ENCODE results near the gene CINP. TPM values are rescaled to one million over a fixed set of nuclear protein-coding genes. Genes with fewer than 3 reads are reported as not detected.
"Not testable (repeated sequence)": the region's sequence is repeated elsewhere in the genome, so short reads cannot be mapped to it uniquely, and the experiment has no call there.

The CINP gene
- total RNA-seq, 1 donor from 2014 or later = 23.1 TPM

DNA sequence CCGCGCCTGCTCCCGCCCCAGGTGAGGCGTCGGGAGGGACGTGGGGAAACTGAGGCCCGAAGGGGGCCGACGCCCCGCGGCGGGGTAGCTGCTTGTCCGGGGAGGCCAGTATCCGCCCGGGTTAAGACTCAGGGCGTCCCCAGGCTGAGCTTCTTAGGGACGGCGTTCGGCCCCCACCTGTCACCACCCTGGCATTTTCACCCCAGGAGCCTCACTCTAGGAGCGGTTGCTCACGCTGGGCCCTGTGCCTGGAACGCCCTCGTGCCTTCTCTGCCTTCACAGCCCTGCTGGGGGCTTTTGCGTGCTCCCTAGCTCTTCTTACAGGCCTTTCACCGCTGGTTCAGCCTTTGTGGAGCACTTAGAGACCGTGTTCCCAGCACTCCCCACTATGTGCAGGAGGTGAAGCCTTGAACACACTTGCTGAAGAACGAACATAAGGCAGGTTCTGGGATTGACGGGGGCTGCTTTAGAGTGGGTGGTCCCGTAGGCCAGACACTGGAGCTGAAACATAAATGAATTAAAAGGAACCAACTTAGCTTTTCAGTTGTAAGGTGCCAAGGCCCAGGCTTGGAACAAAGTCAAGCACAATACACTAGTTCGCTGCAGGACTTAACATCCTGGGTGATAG is 42.5 kb downstream of the CINP start:
- peak; percentile 28 for DNase-seq

DNA sequence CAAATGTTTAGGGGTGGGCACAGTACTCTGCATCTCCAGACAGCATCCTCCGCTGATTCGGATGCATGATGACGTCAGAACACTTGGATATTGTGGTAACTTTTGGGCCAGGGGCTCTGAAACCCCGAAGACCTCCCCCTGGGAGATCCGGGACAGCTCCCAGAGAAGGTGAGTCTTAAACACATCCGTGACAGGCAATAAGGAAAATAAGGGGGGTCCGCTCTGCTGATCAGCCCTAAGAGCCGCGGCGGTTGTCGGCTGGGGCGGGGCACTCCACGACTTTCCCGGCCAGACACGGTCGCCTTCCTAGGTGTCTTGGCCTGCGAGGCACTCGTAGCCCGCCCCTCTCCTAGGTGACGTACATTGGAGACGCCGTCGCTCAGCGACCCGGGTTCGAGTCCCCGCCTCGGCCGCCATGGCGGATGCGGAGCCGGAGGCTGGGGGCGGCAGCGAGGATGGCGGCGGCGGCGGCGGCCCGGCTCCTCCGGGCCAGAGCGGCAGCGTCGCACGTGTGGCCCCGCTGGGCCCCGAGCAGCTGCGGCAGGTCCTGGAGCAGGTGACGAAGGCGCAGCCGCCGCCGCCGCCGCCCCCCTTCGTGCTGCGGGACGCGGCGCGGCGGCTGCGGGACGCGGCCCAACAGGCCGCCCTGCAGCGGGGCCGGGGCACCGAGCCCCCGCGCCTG is 43.2 kb downstream of the CINP start, which contains the start of gene ZNF839:
ZNF839 (plus strand) TSS at position 396 of the 682 bp plus-strand sequence; CDS start at position 416, 20 bp downstream.
- DNase-seq = peak; percentile 83

DNA sequence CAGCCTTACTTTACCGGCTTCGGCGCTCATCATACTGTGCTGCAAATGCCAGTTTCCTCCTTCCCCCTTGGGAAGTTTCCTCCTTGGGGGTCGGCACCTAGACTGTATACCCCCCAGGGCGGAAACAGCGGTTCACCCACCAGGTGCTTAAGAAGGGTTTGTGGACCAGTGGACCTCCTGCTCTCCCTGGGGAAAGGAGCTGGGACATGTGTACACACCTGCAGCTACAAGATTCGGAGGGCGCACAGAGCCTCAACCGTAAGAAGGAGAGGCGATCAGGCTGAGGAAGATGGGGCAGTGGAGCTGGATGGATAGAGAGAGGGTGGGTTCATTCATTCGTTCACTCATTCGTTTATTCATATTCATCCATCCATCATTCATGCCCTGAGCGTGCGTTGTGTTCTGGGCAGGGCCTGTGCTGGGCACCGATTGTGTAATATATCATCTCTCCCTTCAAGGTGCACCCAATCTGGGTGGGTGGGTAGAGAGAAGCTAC is 43.9 kb downstream of the CINP start:
- DNase-seq = no peak

DNA sequence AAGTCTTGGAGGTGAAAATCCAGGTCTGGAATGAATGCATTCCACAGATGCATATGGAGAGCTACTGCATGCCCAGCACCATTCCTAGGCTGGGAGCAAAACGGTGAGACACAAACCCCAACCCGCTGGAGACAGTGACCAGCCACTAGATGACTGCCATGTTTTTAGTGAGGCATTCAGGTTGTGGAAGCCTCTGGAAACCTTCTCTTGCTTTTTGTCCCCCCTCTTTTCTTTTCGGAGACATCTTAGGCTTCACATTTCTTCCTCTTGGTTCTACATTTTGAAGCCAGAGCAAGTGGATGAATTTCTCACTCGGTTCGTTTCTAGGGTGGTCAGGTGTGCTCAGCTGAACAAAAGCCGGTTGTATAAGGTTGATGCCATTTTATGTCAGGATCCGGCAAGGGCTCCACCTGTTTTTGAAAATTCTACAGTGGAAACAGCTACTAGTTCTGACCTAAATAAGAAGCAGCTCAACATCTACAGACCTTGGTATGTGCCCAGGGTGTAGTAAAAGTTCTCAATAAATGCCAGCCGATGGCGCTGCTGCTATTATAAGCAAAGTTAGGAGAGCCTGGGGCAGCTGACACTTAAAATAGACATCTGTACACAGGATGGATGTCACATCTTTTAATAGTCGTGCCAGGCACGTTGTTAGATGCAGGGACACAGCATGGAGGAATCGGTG is 45.0 kb downstream of the CINP start:
- DNase-seq = peak; percentile 9

DNA sequence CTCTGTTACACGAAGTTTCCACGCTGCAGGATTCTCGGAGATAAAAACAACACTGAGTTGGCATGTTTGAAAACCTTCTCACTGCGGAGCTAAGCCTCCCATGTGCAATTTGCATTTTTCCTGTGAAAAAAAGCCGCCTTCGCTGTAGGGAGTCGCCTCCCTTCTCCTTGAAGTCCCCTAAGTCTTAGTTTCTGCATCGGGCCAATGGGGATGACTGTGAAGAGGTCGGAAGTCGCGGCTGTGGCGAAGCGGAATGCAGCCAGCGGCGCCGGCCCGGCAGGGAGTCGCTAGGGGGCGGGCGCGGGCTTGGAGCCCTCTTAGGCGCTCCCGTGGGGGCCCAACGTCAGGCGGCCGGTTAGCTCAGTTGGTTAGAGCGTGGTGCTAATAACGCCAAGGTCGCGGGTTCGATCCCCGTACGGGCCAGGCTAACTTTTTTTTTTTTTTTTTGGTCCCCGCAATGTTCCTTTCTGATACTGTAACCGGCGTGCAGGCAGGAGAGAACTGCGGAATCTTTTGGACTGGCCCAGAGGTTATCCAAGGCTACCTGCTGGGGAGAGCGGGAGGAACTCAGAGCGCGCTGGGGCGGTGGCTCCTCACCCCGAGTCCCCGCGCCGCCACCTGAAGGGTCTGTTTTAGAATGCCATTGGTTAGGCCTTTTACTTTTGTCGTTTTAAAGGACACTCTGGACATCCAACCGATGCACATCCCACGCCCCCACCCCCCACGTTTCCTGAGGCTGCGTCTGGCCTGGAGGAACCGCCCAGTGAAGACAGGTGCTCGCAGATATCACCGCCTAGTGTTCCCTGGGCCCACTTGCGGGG is 45.7 kb downstream of the CINP start:
- DNase-seq = peak; percentile 86

DNA sequence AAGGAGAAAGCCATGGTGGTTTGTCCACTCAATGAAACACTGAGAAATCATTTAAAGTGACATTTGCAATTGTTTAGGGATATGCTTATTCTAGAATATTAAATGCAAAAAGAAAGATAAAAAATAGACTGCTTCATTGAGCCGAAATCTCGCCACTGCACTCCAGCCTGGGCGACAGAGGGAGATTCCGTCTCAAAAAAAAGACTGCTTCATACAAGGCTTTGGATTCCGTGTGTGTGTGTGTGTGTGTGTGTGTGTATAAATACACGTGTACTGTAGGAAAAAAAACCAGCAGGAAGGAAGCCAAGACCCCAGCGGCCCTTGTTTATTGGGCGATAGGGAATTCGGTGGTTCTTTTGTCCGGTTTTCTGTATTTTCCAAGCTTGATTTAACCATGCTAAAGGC is 46.4 kb downstream of the CINP start:
- no peak for DNase-seq

DNA sequence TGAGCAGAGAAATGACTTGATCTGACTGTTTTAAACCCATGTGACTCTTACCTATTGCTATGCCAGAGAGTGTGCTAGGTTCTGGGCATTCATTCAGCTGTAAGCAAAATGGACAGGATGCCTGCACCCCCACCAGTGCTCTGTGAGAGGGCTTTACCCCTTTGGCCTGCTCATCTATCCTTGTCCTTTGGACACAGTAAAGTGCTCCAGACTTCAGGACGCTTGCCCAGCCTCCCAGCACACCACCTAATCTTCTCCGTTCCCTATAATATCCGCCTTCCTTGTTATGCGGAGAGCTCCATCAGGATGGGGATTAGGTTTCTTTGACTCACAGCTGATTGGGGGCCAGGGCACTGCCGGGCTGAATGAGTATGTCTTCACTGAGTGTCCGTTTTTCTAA is 47.6 kb downstream of the CINP start:
- DNase-seq = no peak

DNA sequence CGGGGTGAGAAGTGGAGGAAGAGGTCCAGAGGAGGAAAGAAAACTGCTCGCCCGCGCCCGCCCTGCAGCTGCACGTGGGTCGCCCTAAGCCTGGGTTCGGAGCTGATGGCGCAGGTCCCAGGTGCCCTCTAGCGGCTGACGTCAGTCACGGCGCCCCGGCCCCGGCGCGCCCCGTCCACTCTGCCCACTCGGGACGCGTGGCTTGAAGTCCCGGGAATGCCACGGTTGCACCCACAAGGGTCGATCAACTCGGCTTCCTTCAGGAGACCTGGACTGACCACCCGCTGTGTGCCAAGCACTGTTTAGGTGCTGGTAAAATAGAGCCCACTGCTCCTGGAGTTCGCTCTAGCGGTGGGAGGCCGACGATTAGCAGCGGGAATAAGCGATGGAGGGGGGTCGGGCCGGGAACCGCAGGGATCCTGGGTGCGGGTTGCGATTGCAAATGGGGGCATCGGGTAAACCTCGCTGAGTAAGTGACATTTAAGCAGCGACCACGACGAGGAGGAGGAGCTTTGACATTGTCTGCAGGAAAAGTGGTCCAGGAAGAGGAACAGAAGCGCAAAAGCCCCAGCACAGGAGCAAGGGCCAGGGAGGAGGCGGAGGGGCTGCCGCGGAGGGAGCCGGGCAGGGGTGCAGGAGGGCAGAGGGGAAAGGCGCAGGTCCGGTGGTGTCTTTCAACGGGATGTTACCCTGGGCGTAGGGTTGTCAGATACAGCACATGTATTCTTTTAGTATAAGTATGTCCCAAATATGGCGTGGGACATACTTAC is 48.3 kb downstream of the CINP start:
- DNase-seq = peak; percentile 79

DNA sequence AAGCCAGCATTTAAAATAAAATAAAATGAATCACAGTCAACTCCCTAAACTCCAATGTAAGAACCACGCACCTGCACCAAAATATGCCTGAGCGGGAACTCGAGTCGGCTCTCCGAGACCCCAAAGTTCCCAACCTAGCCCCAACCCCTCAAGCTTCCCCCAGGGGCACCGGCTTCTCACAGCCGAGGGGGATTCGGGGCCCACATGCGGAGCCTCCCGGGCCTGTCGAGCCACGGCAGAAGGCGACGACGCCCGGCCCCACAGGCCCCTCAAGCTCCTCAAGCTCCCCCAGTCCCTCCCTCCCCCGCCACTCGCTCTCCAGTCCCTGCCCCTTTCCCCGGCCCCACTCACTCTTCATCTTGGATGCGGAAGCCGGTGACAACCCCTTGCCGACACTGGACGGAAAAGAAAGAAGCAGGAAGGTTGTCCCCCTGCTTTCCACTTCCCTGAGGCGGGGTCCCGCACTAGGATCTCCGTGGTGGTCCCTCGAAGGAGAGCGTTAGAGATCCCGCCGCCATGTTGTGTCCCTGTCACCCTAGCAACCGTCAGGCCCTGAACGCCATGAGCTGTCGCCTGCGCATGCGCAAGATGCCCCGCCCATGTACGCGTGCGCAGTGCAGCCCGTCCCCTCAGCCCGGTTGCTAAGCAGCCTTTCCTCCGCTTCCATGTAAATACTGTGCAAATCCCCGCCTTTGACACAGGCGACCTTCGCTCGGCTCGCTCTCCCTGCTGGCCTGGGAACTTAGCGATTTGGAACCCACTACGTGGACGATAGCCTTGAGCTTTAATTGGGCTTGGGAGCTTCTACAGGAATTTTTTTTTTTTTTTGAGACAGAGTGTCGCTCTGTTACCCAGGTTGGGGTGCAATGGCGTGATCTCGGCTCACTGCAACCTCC is 57.8 kb downstream of the CINP start, which contains the start of gene MOK:
MOK (minus strand) TSS at position 554 of the 896 bp plus-strand sequence; CDS start at position 358, 196 bp downstream.
- DNase-seq = peak; percentile 90

DNA sequence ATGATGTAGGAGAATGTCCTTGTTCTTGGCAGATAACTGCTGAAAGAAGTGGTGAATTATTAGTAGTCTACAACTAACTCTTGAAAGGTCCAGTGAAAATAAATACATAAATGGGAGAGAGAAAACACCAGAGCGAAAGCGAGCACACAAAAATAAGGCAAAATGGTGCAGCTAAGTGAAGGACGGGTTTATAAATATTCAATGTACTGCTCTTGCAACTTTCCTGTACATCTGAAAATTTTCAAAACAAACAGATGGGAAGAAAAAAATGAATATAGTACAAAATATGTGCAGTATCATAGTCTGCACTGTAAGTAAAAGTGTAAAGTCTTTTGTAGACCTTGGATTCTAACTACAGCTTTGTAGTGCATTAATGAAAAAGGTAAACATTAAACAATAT is 59.0 kb downstream of the CINP start:
- no peak for DNase-seq

DNA sequence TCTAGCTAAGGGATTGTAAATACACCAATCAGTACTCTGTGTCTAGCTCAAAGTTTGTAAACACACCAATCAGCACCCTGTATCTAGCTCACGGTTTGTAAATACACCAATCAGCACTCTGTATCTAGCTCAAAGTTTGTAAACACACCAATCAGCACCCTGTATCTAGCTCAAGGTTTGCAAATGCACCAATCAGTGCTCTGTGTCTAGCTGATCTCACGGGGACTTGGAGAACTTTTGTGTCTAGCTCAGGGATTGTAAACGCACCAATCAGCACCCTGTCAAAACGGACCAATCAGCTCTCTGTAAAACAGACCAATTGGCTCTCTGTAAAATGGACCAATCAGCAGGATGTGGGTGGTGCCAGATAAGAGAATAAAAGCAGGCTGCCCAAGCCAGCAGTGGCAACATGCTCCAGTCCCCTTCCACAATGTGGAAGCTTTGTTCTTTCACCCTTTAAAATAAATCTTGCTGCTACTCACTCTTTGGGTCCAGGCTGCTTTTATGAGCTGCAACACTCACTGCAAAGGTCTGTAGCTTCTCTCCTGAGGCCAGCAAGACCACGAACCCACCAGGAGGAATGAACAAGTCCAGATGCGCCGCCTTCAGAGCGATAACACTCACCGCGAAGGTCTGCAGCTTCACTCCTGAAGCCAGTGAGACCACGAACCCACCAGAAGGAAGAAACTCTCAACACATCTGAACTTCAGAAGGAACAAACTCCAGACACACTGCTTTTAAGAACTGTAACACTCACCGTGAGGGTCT is 64.2 kb downstream of the CINP start:
- not testable (repeated sequence) for DNase-seq

Other genes starting within 250 kb of the CINP start
- gene WDR20, start 223.0 kb downstream of the CINP start, total RNA-seq = 36.0 TPM
- gene MOK, start 57.7 kb downstream of the CINP start, total RNA-seq = 28.1 TPM
- gene ZNF839, start 43.1 kb downstream of the CINP start, total RNA-seq = 12.6 TPM
- 15.9 TPM for gene TECPR2, start 51 bp upstream of the CINP start, total RNA-seq
- gene ANKRD9, start 146.9 kb upstream of the CINP start, total RNA-seq = 5.9 TPM
- gene RCOR1, start 229.8 kb upstream of the CINP start, total RNA-seq = 13.1 TPM